Adipocyte (in vitro differentiated cells): Measurements from ENCODE around the gene GPR162.

Source experiments
- DNase-seq: peaks from one replicate; pipeline ENCODE4 v3.0.0-alpha.2; 2015; ENCODE audit warnings: low read depth
- H3K27me3 ChIP-seq: replicated peaks from 2 replicates; pipeline ENCODE4 v1.7.0; 2013; ENCODE audit warnings: mild to moderate bottlenecking, low read length, moderate library complexity; ENCODE audit not compliant: control insufficient read depth, insufficient read depth
- H3K36me3 ChIP-seq: 2 replicates; pipeline ENCODE4 v1.7.0; 2013; ENCODE audit warnings: low read length, mild to moderate bottlenecking, moderate library complexity; ENCODE audit not compliant: control insufficient read depth, insufficient read depth, severe bottlenecking
- H3K4me1 ChIP-seq: 2 replicates; pipeline ENCODE4 v1.7.0; 2013; ENCODE audit warnings: mild to moderate bottlenecking, low read length, moderate library complexity; ENCODE audit not compliant: control insufficient read depth, insufficient read depth
- H3K4me3 ChIP-seq: 2 replicates; pipeline ENCODE4 v1.7.0; 2013; ENCODE audit warnings: mild to moderate bottlenecking, low read length, moderate library complexity
- H3K9ac ChIP-seq: 2 replicates; pipeline ENCODE4 v1.7.0; 2013; ENCODE audit warnings: mild to moderate bottlenecking, low read length, moderate library complexity
- H3K9me3 ChIP-seq: 2 replicates; pipeline ENCODE4 v1.7.0; 2013; ENCODE audit warnings: mild to moderate bottlenecking, low read length, moderate library complexity; ENCODE audit not compliant: control insufficient read depth

Gene GPR162

GRCh38 chr12:6824901-6825381 lies 3.3 kb downstream of the GPR162 start:
- Histone ChIP-seq H3K27me3 (peaks cover 28% of the 10 kb centered on the region), H3K9ac (no peak overlapping the region), H3K36me3 (no peaks in the 10 kb centered on the region), H3K4me1 (peaks cover 13% of the 10 kb centered on the region), H3K4me3 (no peak overlapping the region), H3K9me3 (no peaks in the 10 kb centered on the region)
- DNase-seq, result peak; percentile 19

GRCh38 chr12:6825398-6826124 lies 3.9 kb downstream of the GPR162 start:
- peaks cover 22% of the 10 kb centered on the region for H3K27me3 ChIP-seq
- peak; percentile 93 for DNase-seq
- H3K4me1 ChIP-seq, result peaks cover 13% of the 10 kb centered on the region
- no peak overlapping the region for H3K4me3 ChIP-seq
- H3K9me3 ChIP-seq, result no peaks in the 10 kb centered on the region
- H3K36me3 ChIP-seq, result no peaks in the 10 kb centered on the region
- H3K9ac ChIP-seq, result no peak overlapping the region

GRCh38 chr12:6826125-6826733 lies 4.6 kb downstream of the GPR162 start:
- Histone ChIP-seq H3K4me1 (peaks cover 9% of the 10 kb centered on the region), H3K9ac (no peak overlapping the region), H3K4me3 (no peak overlapping the region), H3K9me3 (no peaks in the 10 kb centered on the region), H3K36me3 (no peaks in the 10 kb centered on the region), H3K27me3 (peaks cover 22% of the 10 kb centered on the region)
- DNase-seq, result no peak

GRCh38 chr12:6826734-6827436 lies 5.3 kb downstream of the GPR162 start:
- Histone ChIP-seq H3K4me3 (no peak overlapping the region), H3K27me3 (peaks cover 20% of the 10 kb centered on the region), H3K4me1 (peaks cover 7% of the 10 kb centered on the region), H3K36me3 (no peaks in the 10 kb centered on the region), H3K9ac (peak overlapping the region; percentile 69), H3K9me3 (no peaks in the 10 kb centered on the region)
- DNase-seq, result no peak

GRCh38 chr12:6827437-6827911 lies 5.9 kb downstream of the GPR162 start:
- H3K4me3 ChIP-seq, result no peak overlapping the region
- H3K9me3 ChIP-seq, result no peaks in the 10 kb centered on the region
- H3K36me3 ChIP-seq, result no peaks in the 10 kb centered on the region
- DNase-seq, result peak; percentile 94
- H3K9ac ChIP-seq, result peak overlapping the region; percentile 69
- H3K4me1 ChIP-seq, result peaks cover 6% of the 10 kb centered on the region
- peaks cover 15% of the 10 kb centered on the region for H3K27me3 ChIP-seq

- Histone ChIP-seq H3K4me1 (peaks cover 8% of the 10 kb centered on the region), H3K9ac (peak within 1 kb of the TSS; percentile 90), H3K27me3 (peaks cover 8% of the 10 kb centered on the region), H3K36me3 (no peaks in the 10 kb centered on the region), H3K9me3 (no peaks in the 10 kb centered on the region), H3K4me3 (peak within 1 kb of the TSS; percentile 87)
- DNase-seq, result peak; percentile 73
Measured at GRCh38 chr12:6827982-6828780, 6.6 kb downstream of the GPR162 start, which contains the start of gene P3H3. P3H3 (plus strand) TSS chr12:6828407; CDS start chr12:6828441, 34 bp downstream.

- Histone ChIP-seq H3K9ac (peak overlapping the region; percentile 90), H3K4me1 (peaks cover 9% of the 10 kb centered on the region), H3K27me3 (peaks cover 3% of the 10 kb centered on the region), H3K4me3 (peak overlapping the region; percentile 87), H3K36me3 (no peaks in the 10 kb centered on the region), H3K9me3 (no peaks in the 10 kb centered on the region)
- DNase-seq, result peak; percentile 75
Measured at GRCh38 chr12:6828781-6829535, 7.3 kb downstream of the GPR162 start.

GRCh38 chr12:6829536-6830220 lies 8.1 kb downstream of the GPR162 start:
- Histone ChIP-seq H3K9me3 (no peaks in the 10 kb centered on the region), H3K4me1 (peaks cover 9% of the 10 kb centered on the region), H3K36me3 (no peaks in the 10 kb centered on the region), H3K27me3 (no peaks in the 10 kb centered on the region), H3K9ac (peak overlapping the region; percentile 90), H3K4me3 (peak overlapping the region; percentile 87)
- peak; percentile 82 for DNase-seq

GRCh38 chr12:6830286-6830890 lies 8.8 kb downstream of the GPR162 start:
- Histone ChIP-seq H3K27me3 (no peaks in the 10 kb centered on the region), H3K9ac (no peak overlapping the region), H3K9me3 (no peaks in the 10 kb centered on the region), H3K4me1 (peaks cover 9% of the 10 kb centered on the region), H3K4me3 (no peak overlapping the region), H3K36me3 (no peaks in the 10 kb centered on the region)
- no peak for DNase-seq
